ENCODE results near the gene SLC39A11. TPM values are rescaled to one million over a fixed set of nuclear protein-coding genes. Genes with fewer than 3 reads are reported as not detected.

SLC39A11 gene
- total and polyA plus RNA-seq, 2 of the 13 experiments (the other 11 are each of a cell fraction or from before 2014, with no cell fraction given) = 17.2 to 31.5 TPM

DNA sequence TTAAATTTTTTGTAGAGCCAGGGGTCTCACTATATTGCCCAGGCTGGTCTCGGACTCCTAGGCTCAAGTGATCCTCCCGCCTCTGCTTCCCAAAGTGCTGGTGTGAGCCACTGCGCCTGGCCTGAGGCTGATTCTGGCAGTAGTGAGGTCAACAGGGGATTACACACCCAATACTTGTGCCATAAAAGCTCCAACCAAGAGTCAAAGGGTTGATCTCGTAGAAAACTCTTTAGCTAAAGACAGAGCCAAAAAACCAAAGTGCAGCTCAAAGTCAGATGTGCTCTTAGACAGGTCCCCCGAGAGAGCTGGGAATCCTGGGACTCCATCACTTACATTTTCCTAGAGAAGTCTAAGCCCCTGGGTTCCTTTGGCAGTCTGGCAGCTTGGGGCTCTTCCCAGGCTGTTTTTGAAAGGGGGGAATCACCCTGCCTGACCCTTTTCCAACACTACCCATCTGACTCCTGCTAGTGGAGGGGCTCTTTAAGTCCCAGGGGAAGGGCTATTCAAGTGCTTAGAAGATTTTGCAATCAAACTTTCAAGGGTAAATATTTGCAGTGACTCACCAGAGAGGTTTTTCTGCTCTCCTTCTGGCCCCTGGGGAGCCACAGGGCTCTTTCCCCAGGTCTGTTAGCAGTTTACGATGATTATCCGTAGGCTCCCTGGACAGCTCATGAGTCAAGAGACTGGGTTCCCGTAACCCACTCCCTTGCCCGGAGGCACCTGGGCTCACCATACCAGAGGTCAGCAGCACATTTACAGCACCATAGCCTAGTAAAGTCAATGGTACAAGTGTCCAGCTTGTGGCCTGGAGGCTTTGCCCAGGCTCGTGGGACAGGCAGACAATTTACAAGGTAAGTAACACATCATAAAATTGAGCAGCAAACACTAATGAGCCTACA, 408.7 kb downstream of the SLC39A11 start (continued):
- no peak for TF ChIP-seq NFATC3 (CRISPR knock-in tag; IDR thresholded peaks at IDR 0.05)
- no peak for TF ChIP-seq CSRNP2 (CRISPR knock-in tag; conservative IDR thresholded peaks at IDR 0.05; ENCODE audit: low read depth)
- TF ChIP-seq HOXA3 (CRISPR knock-in tag; IDR thresholded peaks at IDR 0.05) = peak; percentile 46; the same call in 1 of the 2 replicates
- TF ChIP-seq, protein P1, sequence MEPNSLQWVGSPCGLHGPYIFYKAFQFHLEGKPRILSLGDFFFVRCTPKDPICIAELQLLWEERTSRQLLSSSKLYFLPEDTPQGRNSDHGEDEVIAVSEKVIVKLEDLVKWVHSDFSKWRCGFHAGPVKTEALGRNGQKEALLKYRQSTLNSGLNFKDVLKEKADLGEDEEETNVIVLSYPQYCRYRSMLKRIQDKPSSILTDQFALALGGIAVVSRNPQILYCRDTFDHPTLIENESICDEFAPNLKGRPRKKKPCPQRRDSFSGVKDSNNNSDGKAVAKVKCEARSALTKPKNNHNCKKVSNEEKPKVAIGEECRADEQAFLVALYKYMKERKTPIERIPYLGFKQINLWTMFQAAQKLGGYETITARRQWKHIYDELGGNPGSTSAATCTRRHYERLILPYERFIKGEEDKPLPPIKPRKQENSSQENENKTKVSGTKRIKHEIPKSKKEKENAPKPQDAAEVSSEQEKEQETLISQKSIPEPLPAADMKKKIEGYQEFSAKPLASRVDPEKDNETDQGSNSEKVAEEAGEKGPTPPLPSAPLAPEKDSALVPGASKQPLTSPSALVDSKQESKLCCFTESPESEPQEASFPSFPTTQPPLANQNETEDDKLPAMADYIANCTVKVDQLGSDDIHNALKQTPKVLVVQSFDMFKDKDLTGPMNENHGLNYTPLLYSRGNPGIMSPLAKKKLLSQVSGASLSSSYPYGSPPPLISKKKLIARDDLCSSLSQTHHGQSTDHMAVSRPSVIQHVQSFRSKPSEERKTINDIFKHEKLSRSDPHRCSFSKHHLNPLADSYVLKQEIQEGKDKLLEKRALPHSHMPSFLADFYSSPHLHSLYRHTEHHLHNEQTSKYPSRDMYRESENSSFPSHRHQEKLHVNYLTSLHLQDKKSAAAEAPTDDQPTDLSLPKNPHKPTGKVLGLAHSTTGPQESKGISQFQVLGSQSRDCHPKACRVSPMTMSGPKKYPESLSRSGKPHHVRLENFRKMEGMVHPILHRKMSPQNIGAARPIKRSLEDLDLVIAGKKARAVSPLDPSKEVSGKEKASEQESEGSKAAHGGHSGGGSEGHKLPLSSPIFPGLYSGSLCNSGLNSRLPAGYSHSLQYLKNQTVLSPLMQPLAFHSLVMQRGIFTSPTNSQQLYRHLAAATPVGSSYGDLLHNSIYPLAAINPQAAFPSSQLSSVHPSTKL (CRISPR knock-in tag; IDR thresholded peaks at IDR 0.05) = peak; percentile 98
- no peak for TF ChIP-seq ATM (IDR thresholded peaks at IDR 0.05; ENCODE audit: borderline replicate concordance)
- peak; percentile 59; the same call in 1 of the 2 replicates for TF ChIP-seq HNF1B (CRISPR knock-in tag; IDR thresholded peaks at IDR 0.05)
- no peak for TF ChIP-seq ZNF136 (CRISPR knock-in tag; IDR thresholded peaks at IDR 0.05; ENCODE audit: low read depth)
- no peak for TF ChIP-seq NBN (conservative IDR thresholded peaks at IDR 0.05)
- no peak for TF ChIP-seq ZNF10 (CRISPR knock-in tag; IDR thresholded peaks at IDR 0.05; ENCODE audit: borderline replicate concordance, low read depth)
- TF ChIP-seq THYN1 (CRISPR knock-in tag; IDR thresholded peaks at IDR 0.05; ENCODE audit: borderline replicate concordance, low read depth) = no peak; the same call in 1 of the 2 replicates
- no peak for TF ChIP-seq RFXANK (CRISPR knock-in tag; IDR thresholded peaks at IDR 0.05)
- TF ChIP-seq HNF4G (IDR thresholded peaks at IDR 0.05; ENCODE audit: borderline replicate concordance, low read depth, low read length) = peak; percentile 51; the same call in 1 of the 2 replicates
- TF ChIP-seq HNF4G (CRISPR knock-in tag; IDR thresholded peaks at IDR 0.05; ENCODE audit: borderline replicate concordance, low read depth) = peak; percentile 48; the same call in 1 of the 2 replicates
- peak; percentile 84; the same call in 1 of the 2 replicates for TF ChIP-seq ELF4 (CRISPR knock-in tag; IDR thresholded peaks at IDR 0.05; ENCODE audit: borderline replicate concordance)
- no peak for TF ChIP-seq GPBP1L1 (CRISPR knock-in tag; IDR thresholded peaks at IDR 0.05)
- TF ChIP-seq ZNF501 (CRISPR knock-in tag; IDR thresholded peaks at IDR 0.05) = peak; percentile 54; the same call in 1 of the 2 replicates
- TF ChIP-seq ZFP36L2 (CRISPR knock-in tag; IDR thresholded peaks at IDR 0.05) = no peak
- TF ChIP-seq, protein P2, sequence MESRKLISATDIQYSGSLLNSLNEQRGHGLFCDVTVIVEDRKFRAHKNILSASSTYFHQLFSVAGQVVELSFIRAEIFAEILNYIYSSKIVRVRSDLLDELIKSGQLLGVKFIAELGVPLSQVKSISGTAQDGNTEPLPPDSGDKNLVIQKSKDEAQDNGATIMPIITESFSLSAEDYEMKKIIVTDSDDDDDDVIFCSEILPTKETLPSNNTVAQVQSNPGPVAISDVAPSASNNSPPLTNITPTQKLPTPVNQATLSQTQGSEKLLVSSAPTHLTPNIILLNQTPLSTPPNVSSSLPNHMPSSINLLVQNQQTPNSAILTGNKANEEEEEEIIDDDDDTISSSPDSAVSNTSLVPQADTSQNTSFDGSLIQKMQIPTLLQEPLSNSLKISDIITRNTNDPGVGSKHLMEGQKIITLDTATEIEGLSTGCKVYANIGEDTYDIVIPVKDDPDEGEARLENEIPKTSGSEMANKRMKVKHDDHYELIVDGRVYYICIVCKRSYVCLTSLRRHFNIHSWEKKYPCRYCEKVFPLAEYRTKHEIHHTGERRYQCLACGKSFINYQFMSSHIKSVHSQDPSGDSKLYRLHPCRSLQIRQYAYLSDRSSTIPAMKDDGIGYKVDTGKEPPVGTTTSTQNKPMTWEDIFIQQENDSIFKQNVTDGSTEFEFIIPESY (CRISPR knock-in tag; IDR thresholded peaks at IDR 0.05) = peak; percentile 34

Measured in HepG2 (cell line).